Suprapubic skin (tissue), 4 donors: ENCODE measurements around the gene OR9G1. TPM values are rescaled to one million over a fixed set of nuclear protein-coding genes. Genes with fewer than 3 reads are reported as not detected.

Experiments
- DNase-seq, 2 donors: peaks; one replicate each; pipeline ENCODE4 v3.0.0-alpha.2; 2019; ENCODE audit warnings: low spot score in 2 of 2
- H3K27ac ChIP-seq: fragments of 200-600 bp; sonication (generic); one replicate; pipeline ENCODE4 v1.5.1; 2019
- H3K27me3 ChIP-seq: fragments of 200-600 bp; sonication (generic); one replicate; pipeline ENCODE4 v1.5.1; 2019
- H3K36me3 ChIP-seq: fragments of 200-600 bp; sonication (generic); one replicate; pipeline ENCODE4 v1.5.1; 2019
- H3K4me1 ChIP-seq: fragments of 200-600 bp; sonication (generic); one replicate; pipeline ENCODE4 v1.5.1; 2019
- H3K4me3 ChIP-seq: fragments of 200-600 bp; sonication (generic); one replicate; pipeline ENCODE4 v1.5.1; 2019; ENCODE audit warnings: mild to moderate bottlenecking
- H3K9me3 ChIP-seq: fragments of 200-600 bp; sonication (generic); one replicate; pipeline ENCODE4 v1.5.1; 2019
- EP300 ChIP-seq: sonication (generic); formaldehyde crosslinking; IDR thresholded peaks from one replicate; pipeline ENCODE4 v1.6.1; 2017; ENCODE audit warnings: antibody characterized with exemption
- POLR2A ChIP-seq, 2 donors: fragments of 450-650 bp; IDR thresholded peaks; one replicate each; pipeline ENCODE4 v1.6.1; 2017; ENCODE audit warnings: antibody characterized with exemption in 2 of 2, mild to moderate bottlenecking in 2 of 2, moderate library complexity in 2 of 2
- POLR2AphosphoS5 ChIP-seq, 3 donors: sonication (generic); formaldehyde crosslinking; IDR thresholded peaks; one replicate each; pipeline ENCODE4 v1.6.1; 2017; ENCODE audit warnings: antibody characterized with exemption in 3 of 3
- WGBS: methylation state at CpG from one replicate; pipeline ENCODE4 v1.1.5; 2018; 5-methylcytosine and 5-hydroxymethylcytosine counted together
- total RNA-seq, 4 donors: library from RNA; depleted of rRNA; stranded (reverse); fragments of >200 nt; gene quantifications; one replicate each; pipeline ENCODE4 v1.1.0, GENCODE V29; 2016
- TF ChIP-seq, protein P1 (sequence below), 2 donors: fragments of 200-600 bp in 1 of 2; fragments of 450-650 bp in 1 of 2; sonication (generic) in 1 of 2; IDR thresholded peaks; one replicate each; pipeline ENCODE4 v1.5.1; 2016 to 2019; ENCODE audit warnings: antibody characterized with exemption in 2 of 2, mild to moderate bottlenecking in 1 of 2, moderate library complexity in 1 of 2

The OR9G1 gene
- total RNA-seq, 4 donors from 2014 or later, result not detected

DNA sequence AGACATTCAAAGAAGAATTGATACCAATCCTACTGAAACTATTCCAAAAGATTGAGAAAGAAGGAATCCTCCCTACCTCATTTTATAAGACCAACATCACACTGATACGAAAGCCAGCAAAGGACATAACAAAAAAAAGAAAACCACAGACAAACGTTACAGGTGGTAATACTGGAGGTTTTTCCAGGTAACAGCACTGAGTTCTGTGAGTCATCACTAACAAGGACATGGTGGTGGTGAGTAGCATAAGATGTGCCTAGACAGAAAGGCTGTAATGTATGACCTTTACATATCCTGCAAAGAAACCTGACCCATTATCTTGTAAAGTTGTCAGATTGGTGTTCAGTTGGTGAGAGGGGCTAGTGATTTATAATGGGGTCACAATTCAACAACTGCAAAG, 15.3 kb downstream of the OR9G1 start:
- TF ChIP-seq EP300 (no peak), POLR2AphosphoS5 (IDR thresholded peaks at IDR 0.05) (no peak), POLR2A (IDR thresholded peaks at IDR 0.05) (no peak)
- TF ChIP-seq, protein P1, sequence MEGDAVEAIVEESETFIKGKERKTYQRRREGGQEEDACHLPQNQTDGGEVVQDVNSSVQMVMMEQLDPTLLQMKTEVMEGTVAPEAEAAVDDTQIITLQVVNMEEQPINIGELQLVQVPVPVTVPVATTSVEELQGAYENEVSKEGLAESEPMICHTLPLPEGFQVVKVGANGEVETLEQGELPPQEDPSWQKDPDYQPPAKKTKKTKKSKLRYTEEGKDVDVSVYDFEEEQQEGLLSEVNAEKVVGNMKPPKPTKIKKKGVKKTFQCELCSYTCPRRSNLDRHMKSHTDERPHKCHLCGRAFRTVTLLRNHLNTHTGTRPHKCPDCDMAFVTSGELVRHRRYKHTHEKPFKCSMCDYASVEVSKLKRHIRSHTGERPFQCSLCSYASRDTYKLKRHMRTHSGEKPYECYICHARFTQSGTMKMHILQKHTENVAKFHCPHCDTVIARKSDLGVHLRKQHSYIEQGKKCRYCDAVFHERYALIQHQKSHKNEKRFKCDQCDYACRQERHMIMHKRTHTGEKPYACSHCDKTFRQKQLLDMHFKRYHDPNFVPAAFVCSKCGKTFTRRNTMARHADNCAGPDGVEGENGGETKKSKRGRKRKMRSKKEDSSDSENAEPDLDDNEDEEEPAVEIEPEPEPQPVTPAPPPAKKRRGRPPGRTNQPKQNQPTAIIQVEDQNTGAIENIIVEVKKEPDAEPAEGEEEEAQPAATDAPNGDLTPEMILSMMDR (IDR thresholded peaks at IDR 0.05), result no peak
- no peaks in the 10 kb centered on the region for H3K27me3 ChIP-seq
- DNase-seq, result no peak
- no peaks in the 10 kb centered on the region for H3K9me3 ChIP-seq
- H3K36me3 ChIP-seq, result no peaks in the 10 kb centered on the region
- 55% methylated on average over 2 of the region's 2 CpGs for WGBS
- no peak overlapping the region for H3K27ac ChIP-seq
- no peak overlapping the region for H3K4me3 ChIP-seq
- no peaks in the 10 kb centered on the region for H3K4me1 ChIP-seq

DNA sequence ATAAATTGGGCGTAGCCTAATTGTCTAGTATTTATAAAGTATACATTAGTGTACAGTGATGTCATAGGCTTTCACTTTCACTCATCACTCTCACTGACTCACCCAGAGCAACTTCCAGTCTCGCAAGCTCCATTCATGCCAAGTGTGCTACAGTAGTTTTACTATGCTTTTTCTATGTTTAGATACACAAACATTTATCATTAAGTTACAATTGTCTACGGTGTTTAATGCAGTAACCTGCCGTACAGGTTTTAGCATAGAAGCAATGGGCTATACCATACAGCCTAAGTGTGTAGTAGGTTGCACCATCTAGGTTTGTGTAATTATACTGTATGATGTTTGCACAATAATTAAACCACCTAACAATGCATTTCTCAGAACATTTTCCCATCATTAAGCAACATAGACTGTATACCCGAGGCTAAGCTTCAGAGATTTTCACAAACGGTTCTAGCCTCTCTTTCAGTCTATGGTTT, 17.5 kb downstream of the OR9G1 start:
- Histone ChIP-seq H3K27me3 (no peaks in the 10 kb centered on the region), H3K4me1 (no peaks in the 10 kb centered on the region), H3K27ac (no peak overlapping the region), H3K9me3 (no peaks in the 10 kb centered on the region), H3K36me3 (no peaks in the 10 kb centered on the region), H3K4me3 (no peak overlapping the region)
- DNase-seq, result no peak
- TF ChIP-seq EP300, result no peak
- no peak for TF ChIP-seq POLR2AphosphoS5 (IDR thresholded peaks at IDR 0.05)
- TF ChIP-seq POLR2A (IDR thresholded peaks at IDR 0.05), result no peak
- TF ChIP-seq, protein P1 (IDR thresholded peaks at IDR 0.05), result no peak
- 75% methylated on average over 6 of the region's 6 CpGs for WGBS

DNA sequence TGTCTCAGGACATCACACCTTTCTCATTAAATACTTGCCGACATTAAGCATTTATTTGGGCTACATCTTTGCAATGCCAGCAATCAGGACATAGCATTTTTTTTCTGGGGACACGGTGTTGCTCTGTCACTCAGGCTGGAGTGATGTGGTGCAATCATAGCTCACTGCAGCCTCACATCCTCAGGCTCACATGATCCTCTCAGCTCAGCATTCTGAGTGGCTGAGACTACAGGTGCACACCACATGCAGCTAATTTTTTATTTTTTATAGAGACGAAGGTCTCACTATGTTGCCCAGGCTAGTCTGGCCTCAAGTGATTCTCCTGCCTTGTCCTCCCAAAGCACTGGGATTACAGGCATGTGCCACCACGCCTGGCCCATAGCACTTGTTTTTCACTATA, 21.6 kb downstream of the OR9G1 start:
- Histone ChIP-seq H3K9me3 (no peaks in the 10 kb centered on the region), H3K4me1 (no peaks in the 10 kb centered on the region), H3K27ac (no peak overlapping the region), H3K27me3 (no peaks in the 10 kb centered on the region), H3K36me3 (no peaks in the 10 kb centered on the region), H3K4me3 (no peak overlapping the region)
- TF ChIP-seq POLR2A (IDR thresholded peaks at IDR 0.05), result no peak
- TF ChIP-seq POLR2AphosphoS5 (IDR thresholded peaks at IDR 0.05), result no peak
- TF ChIP-seq, protein P1 (IDR thresholded peaks at IDR 0.05), result no peak
- TF ChIP-seq EP300, result no peak
- no peak for DNase-seq
- WGBS, result 61% methylated on average over 4 of the region's 4 CpGs

DNA sequence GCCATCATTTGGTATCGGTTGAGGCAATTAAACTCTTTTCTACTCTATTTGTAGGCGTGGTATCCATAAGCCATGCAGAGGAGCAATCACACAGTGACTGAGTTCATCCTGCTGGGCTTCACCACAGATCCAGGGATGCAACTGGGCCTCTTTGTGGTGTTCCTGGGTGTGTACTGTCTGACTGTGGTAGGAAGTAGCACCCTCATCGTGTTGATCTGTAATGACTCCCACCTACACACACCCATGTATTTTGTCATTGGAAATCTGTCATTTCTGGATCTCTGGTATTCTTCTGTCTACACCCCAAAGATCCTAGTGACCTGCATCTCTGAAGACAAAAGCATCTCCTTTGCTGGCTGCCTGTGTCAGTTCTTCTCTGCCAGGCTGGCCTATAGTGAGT, 41.2 kb downstream of the OR9G1 start:
- H3K36me3 ChIP-seq, result no peaks in the 10 kb centered on the region
- 85% methylated on average over 3 of the region's 3 CpGs for WGBS
- H3K4me1 ChIP-seq, result no peaks in the 10 kb centered on the region
- H3K4me3 ChIP-seq, result no peak overlapping the region
- TF ChIP-seq POLR2AphosphoS5 (IDR thresholded peaks at IDR 0.05) (no peak), POLR2A (IDR thresholded peaks at IDR 0.05) (no peak), EP300 (no peak)
- TF ChIP-seq, protein P1 (IDR thresholded peaks at IDR 0.05), result no peak
- no peak overlapping the region for H3K27ac ChIP-seq
- H3K27me3 ChIP-seq, result no peaks in the 10 kb centered on the region
- H3K9me3 ChIP-seq, result no peaks in the 10 kb centered on the region
- no peak for DNase-seq

DNA sequence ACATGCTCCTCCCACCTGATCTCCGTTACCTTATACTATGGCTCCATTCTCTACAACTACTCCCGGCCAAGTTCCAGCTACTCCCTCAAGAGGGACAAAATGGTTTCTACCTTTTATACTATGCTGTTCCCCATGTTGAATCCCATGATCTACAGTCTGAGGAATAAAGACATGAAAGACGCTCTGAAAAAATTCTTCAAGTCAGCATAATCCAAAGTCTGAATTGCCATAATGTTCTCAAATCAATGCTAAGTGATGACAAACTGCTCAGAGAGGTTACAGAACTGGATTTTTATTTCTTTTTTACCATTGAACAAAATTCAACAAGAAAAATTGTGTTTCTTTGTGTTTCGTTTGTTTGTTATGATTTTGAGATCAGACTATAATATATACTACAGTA, 42.0 kb downstream of the OR9G1 start:
- 81% methylated on average over 4 of the region's 4 CpGs for WGBS
- TF ChIP-seq, protein P1 (IDR thresholded peaks at IDR 0.05), result no peak
- TF ChIP-seq POLR2A (IDR thresholded peaks at IDR 0.05) (no peak), EP300 (no peak), POLR2AphosphoS5 (IDR thresholded peaks at IDR 0.05) (no peak)
- H3K36me3 ChIP-seq, result no peaks in the 10 kb centered on the region

More for the DNA sequence above, 42.0 kb downstream of the OR9G1 start:
- no peaks in the 10 kb centered on the region for H3K9me3 ChIP-seq
- DNase-seq, result no peak
- no peak overlapping the region for H3K4me3 ChIP-seq
- H3K27me3 ChIP-seq, result no peaks in the 10 kb centered on the region
- H3K27ac ChIP-seq, result no peak overlapping the region
- no peaks in the 10 kb centered on the region for H3K4me1 ChIP-seq
